ENCODE results near the gene KCNJ10.

The KCNJ10 gene

GRCh38 chr1:160086456-160086892 is 16.5 kb upstream of the KCNJ10 start:
- H3K4me3 ChIP-seq (ENCODE audit: low read depth, low read length), result no peak overlapping the region
- no peak for DNase-seq (ENCODE audit: low read depth)

GRCh38 chr1:160085686-160086455 is 15.9 kb upstream of the KCNJ10 start:
- H3K4me3 ChIP-seq (ENCODE audit: low read depth, low read length), result no peak overlapping the region
- DNase-seq (ENCODE audit: low read depth), result no peak

GRCh38 chr1:160084771-160085321 is 14.9 kb upstream of the KCNJ10 start:
- DNase-seq (ENCODE audit: low read depth), result no peak

GRCh38 chr1:160083968-160084770 is 14.2 kb upstream of the KCNJ10 start:
- H3K4me3 ChIP-seq (ENCODE audit: low read depth, low read length), result peak overlapping the region; percentile 31
- no peak for DNase-seq (ENCODE audit: low read depth)

More at GRCh38 chr1:160084771-160085321, 14.9 kb upstream of the KCNJ10 start:
- H3K4me3 ChIP-seq (ENCODE audit: low read depth, low read length), result no peak overlapping the region

GRCh38 chr1:160082926-160083325 is 13.0 kb upstream of the KCNJ10 start:
- H3K4me3 ChIP-seq (ENCODE audit: low read depth, low read length), result no peak overlapping the region
- no peak for DNase-seq (ENCODE audit: low read depth)

GRCh38 chr1:160082487-160082886 is 12.5 kb upstream of the KCNJ10 start:
- no peak overlapping the region for H3K4me3 ChIP-seq (ENCODE audit: low read depth, low read length)
- DNase-seq (ENCODE audit: low read depth), result no peak

GRCh38 chr1:160081261-160081936 is 11.4 kb upstream of the KCNJ10 start, which contains the start of gene KCNJ9:
Gene KCNJ9, plus strand, starts transcription at chr1:160081538. Its CDS starts 2,493 bp downstream, at chr1:160084031.
- no peak for DNase-seq (ENCODE audit: low read depth)
- no peak within 1 kb of the TSS for H3K4me3 ChIP-seq (ENCODE audit: low read depth, low read length)

GRCh38 chr1:160080381-160081100 is 10.6 kb upstream of the KCNJ10 start:
- DNase-seq (ENCODE audit: low read depth), result no peak
- H3K4me3 ChIP-seq (ENCODE audit: low read depth, low read length), result no peak overlapping the region

GRCh38 chr1:160079448-160079847 is 9.5 kb upstream of the KCNJ10 start:
- no peak overlapping the region for H3K4me3 ChIP-seq (ENCODE audit: low read depth, low read length)
- no peak for DNase-seq (ENCODE audit: low read depth)

GRCh38 chr1:160078512-160079195 is 8.7 kb upstream of the KCNJ10 start:
- H3K4me3 ChIP-seq (ENCODE audit: low read depth, low read length), result no peak overlapping the region
- DNase-seq (ENCODE audit: low read depth), result no peak

- no peak overlapping the region for H3K4me3 ChIP-seq (ENCODE audit: low read depth, low read length)
- DNase-seq (ENCODE audit: low read depth), result no peak
These were observed 7.5 kb upstream of the KCNJ10 start for GRCh38 chr1:160077486-160077885.

- DNase-seq (ENCODE audit: low read depth), result no peak
These were observed 6.3 kb upstream of the KCNJ10 start for GRCh38 chr1:160076295-160076694.

GRCh38 chr1:160075836-160076235 is 5.9 kb upstream of the KCNJ10 start:
- no peak overlapping the region for H3K4me3 ChIP-seq (ENCODE audit: low read depth, low read length)
- DNase-seq (ENCODE audit: low read depth), result no peak

More at GRCh38 chr1:160076295-160076694, 6.3 kb upstream of the KCNJ10 start:
- no peak overlapping the region for H3K4me3 ChIP-seq (ENCODE audit: low read depth, low read length)

GRCh38 chr1:160074865-160075264 is 4.9 kb upstream of the KCNJ10 start:
- no peak for DNase-seq (ENCODE audit: low read depth)
- no peak overlapping the region for H3K4me3 ChIP-seq (ENCODE audit: low read depth, low read length)

- H3K4me3 ChIP-seq (ENCODE audit: low read depth, low read length), result no peak overlapping the region
- no peak for DNase-seq (ENCODE audit: low read depth)
These were observed 1.3 kb upstream of the KCNJ10 start for GRCh38 chr1:160071289-160071688.

- DNase-seq (ENCODE audit: low read depth), result no peak
- peak overlapping the region; percentile 48 for H3K4me3 ChIP-seq (ENCODE audit: low read depth, low read length)
These were observed 543 bp upstream of the KCNJ10 start for GRCh38 chr1:160070243-160071163.

- DNase-seq (ENCODE audit: low read depth), result no peak
- no peak overlapping the region for H3K4me3 ChIP-seq (ENCODE audit: low read depth, low read length)
These were observed 1.7 kb downstream of the KCNJ10 start for GRCh38 chr1:160068225-160068624.
